ENCODE measurements around the gene ZNF777.

ZNF777 gene

GRCh38 chr7:149493366-149493765 lies 32.5 kb upstream of the ZNF777 start:
- no peak overlapping the region for H3K4me3 ChIP-seq (ENCODE audit: low read depth, low read length)
- no peak for TF ChIP-seq CTCF (IDR thresholded peaks at IDR 0.05; ENCODE audit: low read depth, low read length, missing control alignments)
- no peak for DNase-seq (ENCODE audit: low read depth)

- no peak for DNase-seq (ENCODE audit: low read depth)
- H3K4me3 ChIP-seq (ENCODE audit: low read depth, low read length) = no peak overlapping the region
- no peak for TF ChIP-seq CTCF (IDR thresholded peaks at IDR 0.05; ENCODE audit: low read depth, low read length, missing control alignments)
Measured at GRCh38 chr7:149490083-149490760, 29.4 kb upstream of the ZNF777 start.

- no peak for DNase-seq (ENCODE audit: low read depth)
- no peak overlapping the region for H3K4me3 ChIP-seq (ENCODE audit: low read depth, low read length)
- TF ChIP-seq CTCF (IDR thresholded peaks at IDR 0.05; ENCODE audit: low read depth, low read length, missing control alignments) = no peak
Measured at GRCh38 chr7:149489391-149490024, 28.6 kb upstream of the ZNF777 start.

- TF ChIP-seq CTCF (IDR thresholded peaks at IDR 0.05; ENCODE audit: low read depth, low read length, missing control alignments) = no peak
- H3K4me3 ChIP-seq (ENCODE audit: low read depth, low read length) = no peak overlapping the region
- no peak for DNase-seq (ENCODE audit: low read depth)
Measured at GRCh38 chr7:149479568-149479967, 18.7 kb upstream of the ZNF777 start.

- DNase-seq (ENCODE audit: low read depth) = no peak
- TF ChIP-seq CTCF (IDR thresholded peaks at IDR 0.05; ENCODE audit: low read depth, low read length, missing control alignments) = no peak
Measured at GRCh38 chr7:149478754-149479153, 17.9 kb upstream of the ZNF777 start.

GRCh38 chr7:149477494-149478443 lies 16.9 kb upstream of the ZNF777 start:
- no peak for DNase-seq (ENCODE audit: low read depth)
- no peak for TF ChIP-seq CTCF (IDR thresholded peaks at IDR 0.05; ENCODE audit: low read depth, low read length, missing control alignments)
- no peak overlapping the region for H3K4me3 ChIP-seq (ENCODE audit: low read depth, low read length)

More at GRCh38 chr7:149478754-149479153, 17.9 kb upstream of the ZNF777 start:
- H3K4me3 ChIP-seq (ENCODE audit: low read depth, low read length) = no peak overlapping the region
